ENCODE results near the gene OTUD5. TPM values are rescaled to one million over a fixed set of nuclear protein-coding genes. Genes with fewer than 3 reads are reported as not detected.

The OTUD5 gene
- total and polyA plus RNA-seq, 2 of the 13 experiments (the other 11 are each of a cell fraction or from before 2014, with no cell fraction given) = 18.4 to 42.2 TPM

GRCh38 chrX:48983896-48984295 lies 26.5 kb upstream of the OTUD5 start (continued):
- no peak for TF ChIP-seq ZHX2 (IDR thresholded peaks at IDR 0.05; ENCODE audit: low read depth)
- no peak for TF ChIP-seq ZHX2 (CRISPR knock-in tag; IDR thresholded peaks at IDR 0.05; ENCODE audit: borderline replicate concordance)

GRCh38 chrX:48983081-48983480 lies 25.7 kb upstream of the OTUD5 start:
- BruUV-seq (replicated peaks) = no TSS peak
- Histone ChIP-seq H2AFZ (ENCODE audit: low read length) (no peak overlapping the region), H3K27me3 (ENCODE audit: control insufficient read depth in 1 of 2, insufficient read depth in 2 of 2, low read length in 2 of 2) (no peaks in the 10 kb centered on the region), H3K4me2 (ENCODE audit: low read depth, low read length) (no peak overlapping the region), H3K4me3 (replicated peaks in 1 of 3; ENCODE audit: insufficient read depth in 1 of 3, low read depth in 2 of 3, low read length in 3 of 3) (no peak overlapping the region), H3K9me3 (ENCODE audit: low read length) (no peaks in the 10 kb centered on the region), H3K79me2 (ENCODE audit: insufficient read depth, low read length) (no peaks in the 10 kb centered on the region), H3K9ac (ENCODE audit: insufficient read depth, low read depth, low read length) (no peak overlapping the region), H3K36me3 (replicated peaks in 1 of 2; ENCODE audit: control insufficient read depth in 1 of 2, insufficient read depth in 2 of 2, low read length in 2 of 2) (peaks cover 13 to 26% of the 10 kb centered on the region in 2 experiments; a peak in 4 of 5 replicates), H3K27ac (ENCODE audit: extremely low read length, insufficient read depth, low read length) (no peak overlapping the region), H3K4me1 (ENCODE audit: insufficient read depth, low read length) (no peaks in the 10 kb centered on the region), H4K20me1 (ENCODE audit: insufficient read depth, low read length) (no peaks in the 10 kb centered on the region)
- ATAC-seq = no peak
- 96% methylated on average over 13 of the region's 17 CpGs for WGBS (ENCODE audit: low lambda C conversion rate)
- in situ Hi-C loops (cut with HindIII; ENCODE audit: extremely low pct_ligation_motif_present, low pct_unique_long_range_greater_than_20kb) (no loop called here), intact Hi-C loops (cut with micrococcal nuclease; ENCODE audit: unreplicated experiment) (no loop called here)
- no peak for FAIRE-seq
- ChIA-PET CTCF (ENCODE audit: low intra/inter-chr PET ratio, low total read pairs) (no interaction called here), POLR2A (no interaction called here)
- DNase-seq (ENCODE audit: low spot score) = no peak
- TF ChIP-seq ZNF142 (CRISPR knock-in tag; IDR thresholded peaks at IDR 0.05) (no peak), ZBTB21 (CRISPR knock-in tag; IDR thresholded peaks at IDR 0.05) (no peak), ZFP1 (CRISPR knock-in tag; IDR thresholded peaks at IDR 0.05) (no peak), ZNF280B (CRISPR knock-in tag; IDR thresholded peaks at IDR 0.05; ENCODE audit: borderline replicate concordance) (no peak)
